A549 treated with ZK216348 at 1 μM for 4 hours (cell line): Measurements from ENCODE around the gene TVP23C. TPM values are rescaled to one million over a fixed set of nuclear protein-coding genes. Genes with fewer than 3 reads are reported as not detected.

Experiments used
- total RNA-seq: library from RNA; stranded (reverse); fragments of 200-300 nt; extraction: Qiagen RNA extraction; gene quantifications from 5 replicates; pipeline ENCODE4 v1.2.3, GENCODE V29; 2022; ENCODE audit warnings: low read depth

Gene TVP23C
- 7.5 to 14.0 TPM (median 9.0 TPM) in 5 replicates for total RNA-seq

GRCh38 chr17:15563375-15563857, at the start of gene TVP23C:
Gene TVP23C, minus strand, starts transcription at chr17:15563483. Its CDS starts 35 bp downstream, at chr17:15563448.

GRCh38 chr17:15467592-15467991, 95.7 kb downstream of the TVP23C start, which contains the start of gene CDRT4:
Gene CDRT4, minus strand, starts transcription at chr17:15467621. Its CDS starts 27,383 bp downstream, at chr17:15440238.

Other genes with a start within 250 kb of the TVP23C start
- 0.25 TPM in 1 of 5 replicates, not detected in the others for gene TEKT3, start 221.9 kb downstream of the TVP23C start, total RNA-seq
- 0.49 to 0.95 TPM (median 0.58 TPM) in 4 of 5 replicates, not detected in the other for gene CDRT4, start 95.9 kb downstream of the TVP23C start, total RNA-seq
- gene FBXW10B, start 56.2 kb upstream of the TVP23C start, total RNA-seq = 2.1 to 4.6 TPM (median 2.9 TPM) in 5 replicates
- 211 to 263 TPM (median 234 TPM) in 5 replicates for gene TRIM16, start 120.8 kb upstream of the TVP23C start, total RNA-seq
- gene ZNF286A, start 136.3 kb upstream of the TVP23C start, total RNA-seq = 21.4 to 39.2 TPM (median 27.6 TPM) in 5 replicates
- not detected in 5 replicates for gene TBC1D26, start 168.8 kb upstream of the TVP23C start, total RNA-seq